ENCODE results near the gene HSPB6. TPM values are rescaled to one million over a fixed set of nuclear protein-coding genes. Genes with fewer than 3 reads are reported as not detected.

HSPB6 gene
- total RNA-seq, 2 experiments from 2014 or later: 0.29 to 0.69 TPM

Other genes with a start within 250 kb of the HSPB6 start
- gene DMKN, start 243.4 kb downstream of the HSPB6 start, total RNA-seq: not detected
- not detected for gene SBSN, start 228.7 kb downstream of the HSPB6 start, total RNA-seq
- not detected for gene GAPDHS, start 223.6 kb downstream of the HSPB6 start, total RNA-seq
- gene TMEM147, start 211.4 kb downstream of the HSPB6 start, total RNA-seq: 10 to 100 TPM; 42.5 to 43.8 TPM
- gene ATP4A, start 193.4 kb downstream of the HSPB6 start, total RNA-seq: not detected
- not detected for gene PMIS2, start 170.9 kb downstream of the HSPB6 start, total RNA-seq
- 10 to 100 TPM; 52.2 to 57.9 TPM for gene HAUS5, start 144.3 kb downstream of the HSPB6 start, total RNA-seq
- gene RBM42, start 128.0 kb downstream of the HSPB6 start, total RNA-seq: 100 to 1,000 TPM; 100 to 112 TPM
- 1 to 10 TPM in 1 of 2 experiments, under 1 TPM in 1; 0.84 to 1.9 TPM for gene ETV2, start 115.3 kb downstream of the HSPB6 start, total RNA-seq
- gene COX6B1, start 108.7 kb downstream of the HSPB6 start, total RNA-seq: 100 to 1,000 TPM; 429 to 474 TPM
- gene UPK1A, start 90.5 kb downstream of the HSPB6 start, total RNA-seq: under 1 TPM; 0.37 TPM
- 10 to 100 TPM; 15.4 to 17.3 TPM for gene ZBTB32, start 52.5 kb downstream of the HSPB6 start, total RNA-seq
- 10 to 100 TPM; 65.1 to 67.2 TPM for gene KMT2B, start 39.0 kb downstream of the HSPB6 start, total RNA-seq
- 10 to 100 TPM; 53.7 to 54.6 TPM for gene IGFLR1, start 14.6 kb downstream of the HSPB6 start, total RNA-seq
- gene U2AF1L4, start 11.6 kb downstream of the HSPB6 start, total RNA-seq: 10 to 100 TPM; 35.0 to 38.1 TPM
- 10 to 100 TPM; 41.7 to 46.3 TPM for gene PSENEN, start 11.4 kb downstream of the HSPB6 start, total RNA-seq
- gene LIN37, start 8.5 kb downstream of the HSPB6 start, total RNA-seq: 10 to 100 TPM; 13.7 to 15.9 TPM
- gene PROSER3, start 1.1 kb upstream of the HSPB6 start, total RNA-seq: 10 to 100 TPM; 53.7 to 59.1 TPM
- gene ARHGAP33, start 18.5 kb upstream of the HSPB6 start, total RNA-seq: 100 to 1,000 TPM in 1 of 2 experiments, 10 to 100 TPM in 1; 91.3 to 101 TPM
- gene PRODH2, start 55.8 kb upstream of the HSPB6 start, total RNA-seq: not detected
- gene NPHS1, start 95.5 kb upstream of the HSPB6 start, total RNA-seq: not detected
- under 1 TPM; 0.19 to 0.25 TPM for gene KIRREL2, start 99.9 kb upstream of the HSPB6 start, total RNA-seq
- gene APLP1, start 111.5 kb upstream of the HSPB6 start, total RNA-seq: under 1 TPM; 0.42 to 0.79 TPM
- gene NFKBID, start 143.5 kb upstream of the HSPB6 start, total RNA-seq: 10 to 100 TPM; 36.9 to 47.5 TPM
- gene HCST, start 145.5 kb upstream of the HSPB6 start, total RNA-seq: 100 to 1,000 TPM; 117 to 137 TPM
- gene TYROBP, start 151.3 kb upstream of the HSPB6 start, total RNA-seq: not detected
- gene LRFN3, start 179.3 kb upstream of the HSPB6 start, total RNA-seq: 10 to 100 TPM; 12.3 to 13.5 TPM
- gene SDHAF1, start 238.2 kb upstream of the HSPB6 start, total RNA-seq: 10 to 100 TPM; 15.6 to 16.8 TPM